ENCODE data around the gene SEPTIN11.
A peak's percentile ranks its signal among the peaks of the same experiment; 100 is the strongest.

SEPTIN11 gene

DNA sequence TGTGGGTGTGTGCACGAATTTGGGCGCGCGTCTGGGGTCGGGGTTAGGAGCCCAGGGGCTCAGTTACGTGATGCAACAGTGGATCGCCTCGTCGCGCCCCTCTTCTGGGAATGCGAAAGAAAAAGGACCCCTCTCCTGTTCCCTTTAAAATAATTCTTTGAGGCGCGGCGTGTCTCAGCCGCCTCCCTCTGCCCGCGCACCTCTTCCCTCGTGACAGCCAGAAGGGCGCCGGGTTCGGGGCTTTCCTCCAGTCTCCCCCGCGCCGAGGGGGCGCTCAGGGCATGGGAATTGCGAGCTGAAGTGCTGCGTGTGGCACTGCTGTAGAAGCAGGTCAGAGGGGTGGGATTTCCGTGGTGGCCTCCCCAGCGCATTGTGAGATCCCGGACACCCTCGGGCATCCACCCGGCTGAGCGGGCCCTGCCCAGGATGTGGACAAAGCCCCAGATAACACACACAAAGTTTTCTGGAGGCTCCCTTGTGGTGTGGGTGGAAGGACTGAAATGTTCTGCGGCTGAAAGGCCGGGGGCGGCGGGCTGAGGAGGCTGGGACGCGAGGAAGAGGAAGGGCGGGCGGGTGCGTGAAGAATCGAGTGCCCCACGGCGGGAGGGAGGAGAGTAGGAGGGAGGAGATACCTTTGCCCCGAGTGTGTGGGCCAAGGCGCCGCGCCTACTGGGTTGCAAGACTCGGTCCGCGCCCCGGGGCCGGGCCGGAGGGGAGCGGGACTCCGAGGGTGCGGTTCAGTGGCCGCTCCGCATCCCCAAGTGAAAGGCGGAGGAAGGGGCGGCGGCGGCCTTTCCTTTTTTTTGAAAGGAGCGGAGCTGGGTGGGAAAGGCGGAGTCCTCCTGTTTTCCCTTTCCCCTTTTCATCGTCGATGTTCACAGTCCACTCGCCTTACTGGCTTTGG is 752 bp downstream of the SEPTIN11 start (continued):
- peak; percentile 97 for TF ChIP-seq ZFHX2 (tag by site-specific recombination; conservative IDR thresholded peaks at IDR 0.05)
- no peak for TF ChIP-seq ZNF561 (tag by site-specific recombination; IDR thresholded peaks at IDR 0.05; ENCODE audit: borderline replicate concordance)
- no peak for TF ChIP-seq ZNF146 (tag by site-specific recombination; IDR thresholded peaks at IDR 0.05)
- TF ChIP-seq ZNF23 (tag by site-specific recombination; IDR thresholded peaks at IDR 0.05; ENCODE audit: borderline replicate concordance): no peak
- TF ChIP-seq ZNF76 (tag by site-specific recombination; IDR thresholded peaks at IDR 0.05; ENCODE audit: borderline replicate concordance, low read depth): no peak
- TF ChIP-seq KLF1 (tag by site-specific recombination; IDR thresholded peaks at IDR 0.05): peak; percentile 68
- TF ChIP-seq, protein P1, sequence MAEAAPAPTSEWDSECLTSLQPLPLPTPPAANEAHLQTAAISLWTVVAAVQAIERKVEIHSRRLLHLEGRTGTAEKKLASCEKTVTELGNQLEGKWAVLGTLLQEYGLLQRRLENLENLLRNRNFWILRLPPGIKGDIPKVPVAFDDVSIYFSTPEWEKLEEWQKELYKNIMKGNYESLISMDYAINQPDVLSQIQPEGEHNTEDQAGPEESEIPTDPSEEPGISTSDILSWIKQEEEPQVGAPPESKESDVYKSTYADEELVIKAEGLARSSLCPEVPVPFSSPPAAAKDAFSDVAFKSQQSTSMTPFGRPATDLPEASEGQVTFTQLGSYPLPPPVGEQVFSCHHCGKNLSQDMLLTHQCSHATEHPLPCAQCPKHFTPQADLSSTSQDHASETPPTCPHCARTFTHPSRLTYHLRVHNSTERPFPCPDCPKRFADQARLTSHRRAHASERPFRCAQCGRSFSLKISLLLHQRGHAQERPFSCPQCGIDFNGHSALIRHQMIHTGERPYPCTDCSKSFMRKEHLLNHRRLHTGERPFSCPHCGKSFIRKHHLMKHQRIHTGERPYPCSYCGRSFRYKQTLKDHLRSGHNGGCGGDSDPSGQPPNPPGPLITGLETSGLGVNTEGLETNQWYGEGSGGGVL (tag by site-specific recombination; IDR thresholded peaks at IDR 0.05): peak; percentile 36; the same call in 1 of the 2 replicates
- no peak for TF ChIP-seq ZNF558 (tag by site-specific recombination; IDR thresholded peaks at IDR 0.05)
- no peak for TF ChIP-seq ZNF155 (tag by site-specific recombination; IDR thresholded peaks at IDR 0.05)
- TF ChIP-seq ZNF335 (tag by site-specific recombination; conservative IDR thresholded peaks at IDR 0.05): peak; percentile 51
- TF ChIP-seq ZNF621 (tag by site-specific recombination; IDR thresholded peaks at IDR 0.05): no peak
- peak; percentile 33; the same call in 1 of the 2 replicates for TF ChIP-seq ZNF341 (tag by site-specific recombination; IDR thresholded peaks at IDR 0.05; ENCODE audit: low read depth)
- TF ChIP-seq, protein P2, sequence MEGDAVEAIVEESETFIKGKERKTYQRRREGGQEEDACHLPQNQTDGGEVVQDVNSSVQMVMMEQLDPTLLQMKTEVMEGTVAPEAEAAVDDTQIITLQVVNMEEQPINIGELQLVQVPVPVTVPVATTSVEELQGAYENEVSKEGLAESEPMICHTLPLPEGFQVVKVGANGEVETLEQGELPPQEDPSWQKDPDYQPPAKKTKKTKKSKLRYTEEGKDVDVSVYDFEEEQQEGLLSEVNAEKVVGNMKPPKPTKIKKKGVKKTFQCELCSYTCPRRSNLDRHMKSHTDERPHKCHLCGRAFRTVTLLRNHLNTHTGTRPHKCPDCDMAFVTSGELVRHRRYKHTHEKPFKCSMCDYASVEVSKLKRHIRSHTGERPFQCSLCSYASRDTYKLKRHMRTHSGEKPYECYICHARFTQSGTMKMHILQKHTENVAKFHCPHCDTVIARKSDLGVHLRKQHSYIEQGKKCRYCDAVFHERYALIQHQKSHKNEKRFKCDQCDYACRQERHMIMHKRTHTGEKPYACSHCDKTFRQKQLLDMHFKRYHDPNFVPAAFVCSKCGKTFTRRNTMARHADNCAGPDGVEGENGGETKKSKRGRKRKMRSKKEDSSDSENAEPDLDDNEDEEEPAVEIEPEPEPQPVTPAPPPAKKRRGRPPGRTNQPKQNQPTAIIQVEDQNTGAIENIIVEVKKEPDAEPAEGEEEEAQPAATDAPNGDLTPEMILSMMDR (tag by site-specific recombination; IDR thresholded peaks at IDR 0.05): peak; percentile 42; the same call in 1 of the 2 replicates
- TF ChIP-seq, protein P3, sequence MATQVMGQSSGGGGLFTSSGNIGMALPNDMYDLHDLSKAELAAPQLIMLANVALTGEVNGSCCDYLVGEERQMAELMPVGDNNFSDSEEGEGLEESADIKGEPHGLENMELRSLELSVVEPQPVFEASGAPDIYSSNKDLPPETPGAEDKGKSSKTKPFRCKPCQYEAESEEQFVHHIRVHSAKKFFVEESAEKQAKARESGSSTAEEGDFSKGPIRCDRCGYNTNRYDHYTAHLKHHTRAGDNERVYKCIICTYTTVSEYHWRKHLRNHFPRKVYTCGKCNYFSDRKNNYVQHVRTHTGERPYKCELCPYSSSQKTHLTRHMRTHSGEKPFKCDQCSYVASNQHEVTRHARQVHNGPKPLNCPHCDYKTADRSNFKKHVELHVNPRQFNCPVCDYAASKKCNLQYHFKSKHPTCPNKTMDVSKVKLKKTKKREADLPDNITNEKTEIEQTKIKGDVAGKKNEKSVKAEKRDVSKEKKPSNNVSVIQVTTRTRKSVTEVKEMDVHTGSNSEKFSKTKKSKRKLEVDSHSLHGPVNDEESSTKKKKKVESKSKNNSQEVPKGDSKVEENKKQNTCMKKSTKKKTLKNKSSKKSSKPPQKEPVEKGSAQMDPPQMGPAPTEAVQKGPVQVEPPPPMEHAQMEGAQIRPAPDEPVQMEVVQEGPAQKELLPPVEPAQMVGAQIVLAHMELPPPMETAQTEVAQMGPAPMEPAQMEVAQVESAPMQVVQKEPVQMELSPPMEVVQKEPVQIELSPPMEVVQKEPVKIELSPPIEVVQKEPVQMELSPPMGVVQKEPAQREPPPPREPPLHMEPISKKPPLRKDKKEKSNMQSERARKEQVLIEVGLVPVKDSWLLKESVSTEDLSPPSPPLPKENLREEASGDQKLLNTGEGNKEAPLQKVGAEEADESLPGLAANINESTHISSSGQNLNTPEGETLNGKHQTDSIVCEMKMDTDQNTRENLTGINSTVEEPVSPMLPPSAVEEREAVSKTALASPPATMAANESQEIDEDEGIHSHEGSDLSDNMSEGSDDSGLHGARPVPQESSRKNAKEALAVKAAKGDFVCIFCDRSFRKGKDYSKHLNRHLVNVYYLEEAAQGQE (tag by site-specific recombination; IDR thresholded peaks at IDR 0.05): no peak
- no peak for TF ChIP-seq YY1 (tag by site-specific recombination; IDR thresholded peaks at IDR 0.05)
- 0 out of 2 replicates have a peak, but pooled peaks have one; percentile 8 for TF ChIP-seq ZNF391 (tag by site-specific recombination; IDR thresholded peaks at IDR 0.05; ENCODE audit: borderline replicate concordance, low read depth)
- TF ChIP-seq YY2 (tag by site-specific recombination; IDR thresholded peaks at IDR 0.05): no peak
- TF ChIP-seq ZNF501 (tag by site-specific recombination; IDR thresholded peaks at IDR 0.05): no peak
- TF ChIP-seq, protein P4, sequence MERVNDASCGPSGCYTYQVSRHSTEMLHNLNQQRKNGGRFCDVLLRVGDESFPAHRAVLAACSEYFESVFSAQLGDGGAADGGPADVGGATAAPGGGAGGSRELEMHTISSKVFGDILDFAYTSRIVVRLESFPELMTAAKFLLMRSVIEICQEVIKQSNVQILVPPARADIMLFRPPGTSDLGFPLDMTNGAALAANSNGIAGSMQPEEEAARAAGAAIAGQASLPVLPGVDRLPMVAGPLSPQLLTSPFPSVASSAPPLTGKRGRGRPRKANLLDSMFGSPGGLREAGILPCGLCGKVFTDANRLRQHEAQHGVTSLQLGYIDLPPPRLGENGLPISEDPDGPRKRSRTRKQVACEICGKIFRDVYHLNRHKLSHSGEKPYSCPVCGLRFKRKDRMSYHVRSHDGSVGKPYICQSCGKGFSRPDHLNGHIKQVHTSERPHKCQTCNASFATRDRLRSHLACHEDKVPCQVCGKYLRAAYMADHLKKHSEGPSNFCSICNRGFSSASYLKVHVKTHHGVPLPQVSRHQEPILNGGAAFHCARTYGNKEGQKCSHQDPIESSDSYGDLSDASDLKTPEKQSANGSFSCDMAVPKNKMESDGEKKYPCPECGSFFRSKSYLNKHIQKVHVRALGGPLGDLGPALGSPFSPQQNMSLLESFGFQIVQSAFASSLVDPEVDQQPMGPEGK (tag by site-specific recombination; IDR thresholded peaks at IDR 0.05): 0 out of 2 replicates have a peak, but pooled peaks have one; percentile 15
- TF ChIP-seq, protein P5, sequence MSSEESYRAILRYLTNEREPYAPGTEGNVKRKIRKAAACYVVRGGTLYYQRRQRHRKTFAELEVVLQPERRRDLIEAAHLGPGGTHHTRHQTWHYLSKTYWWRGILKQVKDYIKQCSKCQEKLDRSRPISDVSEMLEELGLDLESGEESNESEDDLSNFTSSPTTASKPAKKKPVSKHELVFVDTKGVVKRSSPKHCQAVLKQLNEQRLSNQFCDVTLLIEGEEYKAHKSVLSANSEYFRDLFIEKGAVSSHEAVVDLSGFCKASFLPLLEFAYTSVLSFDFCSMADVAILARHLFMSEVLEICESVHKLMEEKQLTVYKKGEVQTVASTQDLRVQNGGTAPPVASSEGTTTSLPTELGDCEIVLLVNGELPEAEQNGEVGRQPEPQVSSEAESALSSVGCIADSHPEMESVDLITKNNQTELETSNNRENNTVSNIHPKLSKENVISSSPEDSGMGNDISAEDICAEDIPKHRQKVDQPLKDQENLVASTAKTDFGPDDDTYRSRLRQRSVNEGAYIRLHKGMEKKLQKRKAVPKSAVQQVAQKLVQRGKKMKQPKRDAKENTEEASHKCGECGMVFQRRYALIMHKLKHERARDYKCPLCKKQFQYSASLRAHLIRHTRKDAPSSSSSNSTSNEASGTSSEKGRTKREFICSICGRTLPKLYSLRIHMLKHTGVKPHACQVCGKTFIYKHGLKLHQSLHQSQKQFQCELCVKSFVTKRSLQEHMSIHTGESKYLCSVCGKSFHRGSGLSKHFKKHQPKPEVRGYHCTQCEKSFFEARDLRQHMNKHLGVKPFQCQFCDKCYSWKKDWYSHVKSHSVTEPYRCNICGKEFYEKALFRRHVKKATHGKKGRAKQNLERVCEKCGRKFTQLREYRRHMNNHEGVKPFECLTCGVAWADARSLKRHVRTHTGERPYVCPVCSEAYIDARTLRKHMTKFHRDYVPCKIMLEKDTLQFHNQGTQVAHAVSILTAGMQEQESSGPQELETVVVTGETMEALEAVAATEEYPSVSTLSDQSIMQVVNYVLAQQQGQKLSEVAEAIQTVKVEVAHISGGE (tag by site-specific recombination; conservative IDR thresholded peaks at IDR 0.05; ENCODE audit: low read depth): peak; percentile 34; the same call in 1 of the 2 replicates
